ENCODE data around the gene CPVL.

Gene CPVL

GRCh38 chr7:29043576-29043975 is 102.8 kb downstream of the CPVL start:
- no peak for DNase-seq (ENCODE audit: low read depth)

GRCh38 chr7:29042824-29043231 is 103.5 kb downstream of the CPVL start:
- no peak for DNase-seq (ENCODE audit: low read depth)

- DNase-seq (ENCODE audit: low read depth), result no peak
Measured at GRCh38 chr7:29041991-29042390, 104.3 kb downstream of the CPVL start.

- no peak for DNase-seq (ENCODE audit: low read depth)
Measured at GRCh38 chr7:29040579-29040925, 105.8 kb downstream of the CPVL start.

GRCh38 chr7:29039821-29040578 is 106.3 kb downstream of the CPVL start:
- DNase-seq (ENCODE audit: low read depth), result no peak

GRCh38 chr7:29038463-29038862 is 107.9 kb downstream of the CPVL start:
- no peak for DNase-seq (ENCODE audit: low read depth)

- no peak for DNase-seq (ENCODE audit: low read depth)
Measured at GRCh38 chr7:29035044-29035740, 111.1 kb downstream of the CPVL start.

GRCh38 chr7:29033584-29033983 is 112.8 kb downstream of the CPVL start:
- no peak for DNase-seq (ENCODE audit: low read depth)

GRCh38 chr7:29032146-29032545 is 114.2 kb downstream of the CPVL start:
- DNase-seq (ENCODE audit: low read depth), result no peak

- DNase-seq (ENCODE audit: low read depth), result no peak
Measured at GRCh38 chr7:29030781-29031275, 115.5 kb downstream of the CPVL start.

GRCh38 chr7:29022291-29022988 is 123.9 kb downstream of the CPVL start:
- DNase-seq (ENCODE audit: low read depth), result no peak

- no peak for DNase-seq (ENCODE audit: low read depth)
Measured at GRCh38 chr7:29019896-29020295, 126.4 kb downstream of the CPVL start.

- no peak for DNase-seq (ENCODE audit: low read depth)
Measured at GRCh38 chr7:29019387-29019786, 127.0 kb downstream of the CPVL start.

- DNase-seq (ENCODE audit: low read depth), result no peak
Measured at GRCh38 chr7:29017713-29018112, 128.6 kb downstream of the CPVL start.

GRCh38 chr7:29014725-29015124 is 131.6 kb downstream of the CPVL start:
- DNase-seq (ENCODE audit: low read depth), result no peak

GRCh38 chr7:29013931-29014330 is 132.4 kb downstream of the CPVL start:
- no peak for DNase-seq (ENCODE audit: low read depth)

- no peak for DNase-seq (ENCODE audit: low read depth)
Measured at GRCh38 chr7:29013082-29013695, 133.1 kb downstream of the CPVL start.

GRCh38 chr7:29009947-29010346 is 136.4 kb downstream of the CPVL start:
- DNase-seq (ENCODE audit: low read depth), result no peak

GRCh38 chr7:29008590-29008989 is 137.7 kb downstream of the CPVL start:
- DNase-seq (ENCODE audit: low read depth), result no peak

GRCh38 chr7:29007127-29007526 is 139.2 kb downstream of the CPVL start:
- DNase-seq (ENCODE audit: low read depth), result no peak

GRCh38 chr7:29005829-29006228 is 140.5 kb downstream of the CPVL start:
- DNase-seq (ENCODE audit: low read depth), result no peak

GRCh38 chr7:29005406-29005805 is 140.9 kb downstream of the CPVL start:
- no peak for DNase-seq (ENCODE audit: low read depth)

GRCh38 chr7:29003703-29004102 is 142.6 kb downstream of the CPVL start:
- DNase-seq (ENCODE audit: low read depth), result no peak

All from stimulated activated CD4-positive, alpha-beta T cell treated with anti-CD3 and anti-CD28 coated beads, Interleukin-2, amount 100 ng/mL, for 4 hours (primary cell).